HEK293 (cell line): ENCODE data around the gene BCLAF1.

ENCODE experiments used
- KLF16 ChIP-seq: fragments of 450-650 bp; formaldehyde crosslinking; IDR thresholded peaks from 2 replicates; pipeline ENCODE4 v1.5.1; 2017; ENCODE audit warnings: missing biosample characterization, missing genetic modification characterization
- MZF1 ChIP-seq: fragments of 450-650 bp; formaldehyde crosslinking; IDR thresholded peaks from 2 replicates; pipeline ENCODE4 v1.5.1; 2017; ENCODE audit warnings: missing biosample characterization, missing genetic modification characterization, borderline replicate concordance
- ZNF114 ChIP-seq: fragments of 450-650 bp; formaldehyde crosslinking; IDR thresholded peaks from 2 replicates; pipeline ENCODE4 v1.5.0; 2017; ENCODE audit warnings: missing biosample characterization, missing genetic modification characterization
- ZNF138 ChIP-seq: fragments of 450-650 bp; formaldehyde crosslinking; IDR thresholded peaks from 2 replicates; pipeline ENCODE4 v1.5.1; 2016; ENCODE audit warnings: missing biosample characterization, missing genetic modification characterization, borderline replicate concordance
- ZNF324 ChIP-seq: fragments of 450-650 bp; formaldehyde crosslinking; IDR thresholded peaks from 2 replicates; pipeline ENCODE4 v1.5.1; 2016; ENCODE audit warnings: missing biosample characterization, missing genetic modification characterization
- ZNF76 ChIP-seq: fragments of 450-650 bp; formaldehyde crosslinking; IDR thresholded peaks from 2 replicates; pipeline ENCODE4; 2016; ENCODE audit warnings: low read depth, missing biosample characterization, missing genetic modification characterization, borderline replicate concordance
- ZNF837 ChIP-seq: fragments of 450-650 bp; formaldehyde crosslinking; IDR thresholded peaks from 2 replicates; pipeline ENCODE4 v1.5.1; 2016; ENCODE audit warnings: missing biosample characterization, missing genetic modification characterization
- TF ChIP-seq, protein P1 (sequence below): fragments of 450-650 bp; formaldehyde crosslinking; IDR thresholded peaks from 2 replicates; pipeline ENCODE4 v1.5.1; 2016; ENCODE audit warnings: missing biosample characterization, missing genetic modification characterization
- TF ChIP-seq, protein P2 (sequence below): fragments of 450-650 bp; formaldehyde crosslinking; IDR thresholded peaks from 2 replicates; pipeline ENCODE4 v1.5.1; 2016; ENCODE audit warnings: missing biosample characterization, missing genetic modification characterization

DNA sequence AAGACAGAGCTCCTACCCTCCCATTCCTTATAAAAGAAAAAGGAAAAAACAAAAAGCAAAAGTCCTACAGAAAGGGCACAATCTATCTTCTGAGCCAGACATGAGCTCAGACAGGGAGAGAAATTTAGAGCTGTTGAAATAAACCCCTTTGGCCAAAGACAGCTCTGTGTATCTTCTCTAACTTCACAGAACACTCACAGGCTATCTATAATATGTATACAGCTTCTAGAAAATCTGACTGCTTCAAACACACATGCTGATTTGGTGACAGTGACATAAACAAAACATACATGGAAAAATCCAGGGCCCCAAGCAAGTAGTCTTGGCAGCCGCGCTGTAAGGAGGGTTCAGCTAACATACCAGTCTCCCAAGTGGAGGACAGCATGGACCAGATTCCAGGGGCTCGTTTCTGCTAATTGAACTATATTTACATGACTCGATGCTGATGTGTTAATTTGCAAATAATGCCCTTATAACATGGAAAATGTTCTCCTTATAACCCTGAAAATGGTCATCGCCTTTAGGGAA lies 76.6 kb downstream of the BCLAF1 start:
- no peak for TF ChIP-seq ZNF138 (tag by site-specific recombination)
- TF ChIP-seq ZNF76 (tag by site-specific recombination) = no peak
- no peak for TF ChIP-seq MZF1 (tag by site-specific recombination)
- TF ChIP-seq ZNF837 = no peak
- no peak for TF ChIP-seq KLF16 (tag by site-specific recombination)
- TF ChIP-seq ZNF114 (tag by site-specific recombination) = no peak
- TF ChIP-seq, protein P1, sequence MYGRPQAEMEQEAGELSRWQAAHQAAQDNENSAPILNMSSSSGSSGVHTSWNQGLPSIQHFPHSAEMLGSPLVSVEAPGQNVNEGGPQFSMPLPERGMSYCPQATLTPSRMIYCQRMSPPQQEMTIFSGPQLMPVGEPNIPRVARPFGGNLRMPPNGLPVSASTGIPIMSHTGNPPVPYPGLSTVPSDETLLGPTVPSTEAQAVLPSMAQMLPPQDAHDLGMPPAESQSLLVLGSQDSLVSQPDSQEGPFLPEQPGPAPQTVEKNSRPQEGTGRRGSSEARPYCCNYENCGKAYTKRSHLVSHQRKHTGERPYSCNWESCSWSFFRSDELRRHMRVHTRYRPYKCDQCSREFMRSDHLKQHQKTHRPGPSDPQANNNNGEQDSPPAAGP (tag by site-specific recombination) = no peak
- TF ChIP-seq, protein P2, sequence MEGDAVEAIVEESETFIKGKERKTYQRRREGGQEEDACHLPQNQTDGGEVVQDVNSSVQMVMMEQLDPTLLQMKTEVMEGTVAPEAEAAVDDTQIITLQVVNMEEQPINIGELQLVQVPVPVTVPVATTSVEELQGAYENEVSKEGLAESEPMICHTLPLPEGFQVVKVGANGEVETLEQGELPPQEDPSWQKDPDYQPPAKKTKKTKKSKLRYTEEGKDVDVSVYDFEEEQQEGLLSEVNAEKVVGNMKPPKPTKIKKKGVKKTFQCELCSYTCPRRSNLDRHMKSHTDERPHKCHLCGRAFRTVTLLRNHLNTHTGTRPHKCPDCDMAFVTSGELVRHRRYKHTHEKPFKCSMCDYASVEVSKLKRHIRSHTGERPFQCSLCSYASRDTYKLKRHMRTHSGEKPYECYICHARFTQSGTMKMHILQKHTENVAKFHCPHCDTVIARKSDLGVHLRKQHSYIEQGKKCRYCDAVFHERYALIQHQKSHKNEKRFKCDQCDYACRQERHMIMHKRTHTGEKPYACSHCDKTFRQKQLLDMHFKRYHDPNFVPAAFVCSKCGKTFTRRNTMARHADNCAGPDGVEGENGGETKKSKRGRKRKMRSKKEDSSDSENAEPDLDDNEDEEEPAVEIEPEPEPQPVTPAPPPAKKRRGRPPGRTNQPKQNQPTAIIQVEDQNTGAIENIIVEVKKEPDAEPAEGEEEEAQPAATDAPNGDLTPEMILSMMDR = no peak
- TF ChIP-seq ZNF324 (tag by site-specific recombination) = no peak
